HUES6 (cell line): Measurements from ENCODE around the gene CAPN13.

Experiments used
- H3K27ac ChIP-seq: 2 replicates; pipeline ENCODE4 v1.7.0; 2013; ENCODE audit warnings: low read depth, mild to moderate bottlenecking, low read length, inconsistent platforms
- H3K27me3 ChIP-seq: 2 replicates; pipeline ENCODE4 v1.6.1; 2013; ENCODE audit warnings: low read length; ENCODE audit not compliant: control insufficient read depth, insufficient read depth
- H3K36me3 ChIP-seq: 2 replicates; pipeline ENCODE4 v1.6.1; 2013; ENCODE audit warnings: low read length; ENCODE audit not compliant: control insufficient read depth, insufficient read depth
- H3K4me1 ChIP-seq: 2 replicates; pipeline ENCODE4 v1.6.1; 2013; ENCODE audit warnings: low read length; ENCODE audit not compliant: control insufficient read depth, insufficient read depth
- H3K4me3 ChIP-seq: 2 replicates; pipeline ENCODE4 v1.5.1; 2013; ENCODE audit warnings: low read depth, low read length
- H3K9ac ChIP-seq: one replicate; pipeline ENCODE4 v1.6.1; 2013; ENCODE audit warnings: mild to moderate bottlenecking, low read length
- H3K9me3 ChIP-seq: 2 replicates; pipeline ENCODE4 v1.6.1; 2013; ENCODE audit warnings: low read depth, low read length; ENCODE audit not compliant: control insufficient read depth, insufficient read depth

The CAPN13 gene

DNA sequence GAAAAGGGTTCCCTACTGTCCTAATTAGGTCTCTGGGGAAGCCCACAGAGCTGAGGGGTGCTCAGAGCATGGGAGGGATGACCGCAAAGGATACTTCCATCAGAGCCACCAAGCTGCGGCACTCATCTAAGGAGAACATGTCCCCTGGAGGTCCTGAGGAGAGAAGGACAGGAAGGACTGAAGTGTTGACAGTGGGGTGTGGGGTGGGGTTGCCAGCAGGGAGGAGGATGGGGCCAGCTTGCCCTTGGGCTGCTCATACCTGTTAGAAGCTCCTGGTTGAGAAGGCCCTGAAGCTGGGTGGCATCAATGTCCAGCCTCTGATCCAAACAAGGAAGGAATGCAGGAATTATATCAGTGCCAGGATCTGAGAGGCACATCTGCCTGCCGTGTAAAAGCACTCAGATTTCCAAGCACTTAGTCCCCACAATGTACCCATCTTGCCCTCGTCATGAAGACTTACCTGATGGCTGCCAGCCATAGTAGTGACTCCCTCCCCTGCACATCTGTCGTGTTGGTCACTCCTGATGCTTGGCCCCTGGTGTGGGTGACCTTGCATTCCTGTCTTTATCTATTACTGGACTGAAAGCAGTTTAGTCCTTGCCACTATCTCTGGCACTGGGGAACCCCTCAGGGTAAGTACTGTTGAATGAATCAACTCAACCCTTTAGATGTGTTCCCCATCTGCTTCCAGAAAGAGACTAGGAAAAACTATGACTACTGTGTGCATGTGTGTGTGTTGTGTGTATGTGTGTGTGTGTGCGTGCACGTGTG, 68.9 kb downstream of the CAPN13 start:
- Histone ChIP-seq H3K27me3 (no peaks in the 10 kb centered on the region), H3K4me1 (no peaks in the 10 kb centered on the region)

DNA sequence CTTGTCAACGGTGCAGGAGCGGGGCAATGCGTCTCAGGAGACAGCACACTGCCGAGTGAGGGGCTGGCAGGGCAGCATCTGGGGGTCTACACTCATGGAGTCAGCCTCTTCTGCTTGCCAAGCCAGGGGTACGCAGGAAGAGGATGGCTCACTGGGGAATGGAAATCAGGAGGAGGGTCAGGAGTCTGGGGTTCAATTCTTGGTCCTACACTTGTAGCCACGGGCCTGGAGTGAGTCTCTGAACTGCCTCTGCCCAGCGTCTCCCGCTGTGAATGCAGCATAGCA, 70.0 kb downstream of the CAPN13 start:
- Histone ChIP-seq H3K27me3 (no peaks in the 10 kb centered on the region), H3K36me3 (no peaks in the 10 kb centered on the region), H3K4me3 (no peak overlapping the region), H3K4me1 (no peaks in the 10 kb centered on the region), H3K27ac (no peak overlapping the region), H3K9me3 (no peaks in the 10 kb centered on the region), H3K9ac (no peak overlapping the region)

More for the DNA sequence above, 68.9 kb downstream of the CAPN13 start:
- no peaks in the 10 kb centered on the region for H3K36me3 ChIP-seq
- no peaks in the 10 kb centered on the region for H3K9me3 ChIP-seq
- H3K9ac ChIP-seq, result no peak overlapping the region
- H3K27ac ChIP-seq, result no peak overlapping the region
- H3K4me3 ChIP-seq, result no peak overlapping the region

DNA sequence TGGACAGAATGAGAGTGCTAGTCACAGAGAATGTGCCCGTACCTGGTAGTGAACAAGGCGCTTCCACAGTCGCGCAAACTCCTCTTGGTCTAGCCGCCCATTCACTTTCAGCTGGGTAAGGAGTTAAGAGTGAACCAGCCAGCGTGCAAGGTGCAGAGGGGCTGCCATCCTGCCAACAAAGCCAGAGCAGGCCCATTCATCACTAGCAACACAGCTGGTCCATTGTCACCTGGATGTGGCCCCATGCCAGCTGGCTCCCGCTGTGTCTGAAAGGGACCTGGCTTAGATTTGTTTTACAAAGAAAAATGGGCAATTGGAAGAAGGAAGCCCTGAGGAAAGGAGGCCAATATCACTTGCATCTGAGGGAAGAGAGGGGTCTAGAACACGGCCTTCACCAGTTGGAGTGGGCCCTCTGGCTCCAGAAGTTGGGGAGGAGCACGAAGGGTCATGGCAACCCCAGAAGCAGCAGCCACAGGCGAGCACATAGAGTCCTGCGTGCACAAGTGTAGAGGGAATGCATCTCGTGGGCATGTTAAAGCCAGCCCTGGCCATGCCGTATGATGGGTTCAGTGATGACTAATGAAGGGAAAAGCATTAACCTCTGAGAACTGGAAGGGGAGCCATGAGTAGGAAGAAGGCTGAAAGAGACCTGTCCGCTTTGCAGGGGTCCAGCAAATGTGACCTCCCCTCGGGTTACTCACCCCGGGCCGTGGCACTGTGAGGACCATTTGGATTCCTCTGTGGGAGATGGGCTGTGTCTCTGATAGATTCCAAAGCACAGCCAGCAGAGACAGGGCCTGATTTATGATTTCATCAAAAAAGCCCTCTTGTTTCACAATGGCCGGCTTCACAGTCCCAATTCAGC, 70.6 kb downstream of the CAPN13 start:
- Histone ChIP-seq H3K9me3 (no peaks in the 10 kb centered on the region), H3K4me1 (no peaks in the 10 kb centered on the region), H3K27me3 (no peaks in the 10 kb centered on the region), H3K36me3 (no peaks in the 10 kb centered on the region), H3K27ac (no peak overlapping the region), H3K4me3 (no peak overlapping the region), H3K9ac (no peak overlapping the region)

DNA sequence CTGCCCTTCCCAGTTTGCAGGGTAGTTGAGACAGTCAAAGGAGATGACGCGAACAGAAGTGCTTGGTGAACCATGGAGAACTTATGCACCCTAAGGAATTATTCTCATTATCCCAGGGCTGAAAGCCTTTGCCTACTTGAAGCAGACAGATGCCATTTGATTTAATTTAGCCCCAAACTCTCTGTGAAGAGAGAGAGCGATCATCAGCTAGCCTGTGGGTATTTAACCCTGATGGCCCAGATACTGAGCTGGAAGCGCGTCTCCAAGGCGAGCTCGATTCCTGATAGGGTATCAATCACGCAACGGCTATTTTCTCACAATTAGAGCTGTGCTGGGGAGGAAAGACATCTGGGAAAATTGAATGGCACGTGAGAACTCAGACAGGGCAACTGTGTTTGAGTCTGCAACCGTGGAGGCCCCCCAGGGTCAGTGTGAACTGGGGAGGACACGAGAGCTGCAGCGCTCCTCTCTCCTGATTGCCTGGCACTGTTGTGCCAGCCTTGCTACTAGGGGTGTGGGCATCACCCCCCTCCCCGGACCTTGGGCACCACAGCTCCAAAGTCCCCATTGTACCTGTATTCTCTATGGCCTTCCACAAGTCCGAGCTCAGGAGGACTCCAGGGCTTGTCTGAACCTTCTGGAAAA, 73.2 kb downstream of the CAPN13 start:
- Histone ChIP-seq H3K9ac (no peak overlapping the region), H3K9me3 (no peaks in the 10 kb centered on the region), H3K4me1 (no peaks in the 10 kb centered on the region), H3K4me3 (no peak overlapping the region), H3K27ac (no peak overlapping the region), H3K36me3 (no peaks in the 10 kb centered on the region), H3K27me3 (no peaks in the 10 kb centered on the region)

DNA sequence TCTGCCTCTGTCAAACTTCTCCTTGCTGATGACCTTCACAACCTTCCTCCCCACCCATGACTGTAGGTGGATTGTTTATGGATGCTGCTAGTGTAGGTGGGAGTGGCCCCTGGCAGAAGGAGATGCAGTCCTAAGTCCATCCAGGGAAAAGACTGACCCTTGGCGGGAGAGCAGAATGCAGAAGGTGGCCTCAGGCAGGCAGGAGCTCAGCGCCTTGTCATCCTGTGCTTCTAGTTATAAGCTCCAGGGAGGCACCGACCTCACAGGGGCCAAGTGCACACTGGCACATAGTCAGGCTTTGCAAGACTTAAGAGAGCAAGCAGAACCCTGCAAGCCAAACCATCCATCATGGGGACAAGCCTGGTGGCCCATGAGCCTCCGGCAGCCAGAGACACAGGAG, 74.4 kb downstream of the CAPN13 start:
- Histone ChIP-seq H3K27me3 (no peaks in the 10 kb centered on the region), H3K9ac (no peak overlapping the region), H3K36me3 (no peaks in the 10 kb centered on the region), H3K27ac (no peak overlapping the region), H3K4me1 (no peaks in the 10 kb centered on the region), H3K9me3 (no peaks in the 10 kb centered on the region), H3K4me3 (no peak overlapping the region)

DNA sequence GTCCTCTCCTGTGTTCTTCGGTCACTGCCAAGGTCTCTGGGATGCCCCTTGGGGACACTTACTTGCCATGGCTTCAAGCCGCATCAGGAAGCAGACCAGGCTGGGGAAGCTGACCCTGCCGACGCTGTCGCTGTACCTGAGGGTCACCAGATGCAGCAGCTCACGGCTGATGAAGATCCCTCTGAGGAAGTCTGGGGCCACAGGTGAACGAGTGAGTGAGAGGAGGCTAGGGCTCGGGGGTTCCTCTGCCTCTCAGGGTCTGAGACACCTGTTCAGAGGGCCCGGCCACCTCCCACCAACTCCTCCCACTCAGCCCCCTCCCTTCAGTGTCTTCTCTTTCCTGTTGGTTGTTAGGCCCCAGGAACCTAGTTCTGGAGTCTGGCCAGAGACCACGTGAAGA, 74.9 kb downstream of the CAPN13 start:
- no peaks in the 10 kb centered on the region for H3K27me3 ChIP-seq
- H3K9ac ChIP-seq, result no peak overlapping the region
- H3K9me3 ChIP-seq, result no peaks in the 10 kb centered on the region
- H3K36me3 ChIP-seq, result no peaks in the 10 kb centered on the region
- H3K4me1 ChIP-seq, result no peaks in the 10 kb centered on the region
- H3K4me3 ChIP-seq, result no peak overlapping the region
- no peak overlapping the region for H3K27ac ChIP-seq

DNA sequence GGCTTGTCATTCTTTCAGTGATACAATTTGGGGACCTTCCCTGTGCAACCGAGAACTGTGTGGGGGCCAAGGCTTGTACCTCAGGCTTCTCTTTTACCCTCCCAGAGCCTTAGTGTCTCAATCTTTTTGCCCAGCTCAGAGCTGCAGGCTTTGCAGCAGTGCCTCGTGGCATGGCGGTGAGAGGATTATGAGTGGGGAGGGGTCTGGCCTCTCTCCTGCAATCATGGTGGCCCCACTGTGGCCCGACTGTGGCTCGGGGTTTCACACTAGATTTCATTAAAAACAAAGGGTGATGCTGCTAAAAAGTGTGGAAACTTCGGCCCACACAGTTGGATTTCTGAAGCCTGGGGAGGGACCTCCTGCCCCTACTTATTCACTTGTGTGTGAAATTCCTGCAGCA, 75.5 kb downstream of the CAPN13 start:
- Histone ChIP-seq H3K27ac (no peak overlapping the region), H3K4me1 (no peaks in the 10 kb centered on the region), H3K9me3 (no peaks in the 10 kb centered on the region), H3K27me3 (no peaks in the 10 kb centered on the region), H3K9ac (no peak overlapping the region), H3K4me3 (no peak overlapping the region), H3K36me3 (no peaks in the 10 kb centered on the region)

DNA sequence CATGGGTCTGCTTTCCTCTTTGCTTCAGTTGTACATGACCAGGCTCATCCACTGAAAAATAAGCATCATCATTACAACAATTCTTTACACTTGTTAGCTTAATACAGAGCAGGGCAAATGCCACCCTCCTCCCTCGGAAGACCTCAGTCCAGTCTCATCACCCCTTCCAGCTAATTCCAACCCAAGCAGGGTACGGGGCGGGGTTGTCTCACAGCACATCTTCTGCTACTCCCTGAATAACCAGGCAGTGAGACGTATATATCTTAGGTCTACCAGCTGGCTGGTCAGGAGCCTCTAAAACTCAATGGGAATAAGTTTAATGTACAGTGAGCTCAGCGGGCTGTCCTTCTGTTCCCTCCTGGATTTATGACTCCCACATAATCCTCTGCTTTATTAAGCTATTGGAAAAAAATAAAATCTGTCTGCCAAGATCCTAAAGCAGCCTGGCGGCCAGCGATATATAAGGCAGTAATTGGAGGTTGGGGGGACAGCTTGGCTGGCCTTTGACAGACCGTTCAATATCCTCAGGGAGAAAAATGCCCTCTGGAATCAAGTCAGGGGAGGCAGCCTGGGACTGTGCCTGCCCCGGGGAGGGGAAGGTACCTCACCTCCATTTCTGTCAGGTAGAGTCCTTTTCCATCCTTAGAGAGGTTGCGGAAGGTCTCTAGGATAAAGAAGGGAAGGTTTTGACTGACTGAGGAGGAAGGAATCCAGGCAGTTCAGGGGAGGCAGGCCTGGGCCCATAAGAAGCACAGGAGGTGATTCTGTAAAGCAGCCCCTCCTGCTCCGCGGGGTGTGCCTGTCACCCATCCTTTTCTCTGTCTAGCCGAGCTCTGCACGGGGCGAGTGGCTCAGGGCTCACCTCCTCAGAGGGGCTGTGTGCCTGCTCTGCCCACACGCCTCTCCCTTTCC, 76.3 kb downstream of the CAPN13 start:
- Histone ChIP-seq H3K27ac (no peak overlapping the region), H3K9ac (no peak overlapping the region), H3K4me1 (no peaks in the 10 kb centered on the region), H3K27me3 (no peaks in the 10 kb centered on the region), H3K9me3 (no peaks in the 10 kb centered on the region), H3K36me3 (no peaks in the 10 kb centered on the region), H3K4me3 (no peak overlapping the region)

DNA sequence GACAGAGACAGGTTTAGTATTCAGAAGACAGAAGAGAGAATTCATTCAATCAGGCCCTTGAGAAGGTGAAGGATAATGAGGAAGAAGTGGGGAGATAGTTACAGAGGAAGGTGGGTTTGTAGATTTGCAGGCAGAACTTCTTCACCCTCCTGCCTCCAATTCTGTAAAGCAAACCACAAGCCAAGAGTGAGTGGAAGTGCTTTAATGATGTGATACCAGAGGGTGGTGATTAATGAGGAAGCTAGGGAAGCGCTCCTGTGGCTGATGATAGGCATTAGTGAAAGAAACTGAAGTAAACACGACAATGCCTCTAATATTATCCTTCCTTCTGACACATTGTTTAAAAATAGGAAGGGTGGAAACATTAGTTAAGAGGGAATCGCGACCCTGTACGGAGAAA, 78.2 kb downstream of the CAPN13 start:
- no peak overlapping the region for H3K9ac ChIP-seq
- H3K27ac ChIP-seq, result no peak overlapping the region
- H3K36me3 ChIP-seq, result no peaks in the 10 kb centered on the region
- H3K9me3 ChIP-seq, result no peaks in the 10 kb centered on the region
- no peak overlapping the region for H3K4me3 ChIP-seq
- H3K4me1 ChIP-seq, result no peaks in the 10 kb centered on the region
- no peaks in the 10 kb centered on the region for H3K27me3 ChIP-seq

DNA sequence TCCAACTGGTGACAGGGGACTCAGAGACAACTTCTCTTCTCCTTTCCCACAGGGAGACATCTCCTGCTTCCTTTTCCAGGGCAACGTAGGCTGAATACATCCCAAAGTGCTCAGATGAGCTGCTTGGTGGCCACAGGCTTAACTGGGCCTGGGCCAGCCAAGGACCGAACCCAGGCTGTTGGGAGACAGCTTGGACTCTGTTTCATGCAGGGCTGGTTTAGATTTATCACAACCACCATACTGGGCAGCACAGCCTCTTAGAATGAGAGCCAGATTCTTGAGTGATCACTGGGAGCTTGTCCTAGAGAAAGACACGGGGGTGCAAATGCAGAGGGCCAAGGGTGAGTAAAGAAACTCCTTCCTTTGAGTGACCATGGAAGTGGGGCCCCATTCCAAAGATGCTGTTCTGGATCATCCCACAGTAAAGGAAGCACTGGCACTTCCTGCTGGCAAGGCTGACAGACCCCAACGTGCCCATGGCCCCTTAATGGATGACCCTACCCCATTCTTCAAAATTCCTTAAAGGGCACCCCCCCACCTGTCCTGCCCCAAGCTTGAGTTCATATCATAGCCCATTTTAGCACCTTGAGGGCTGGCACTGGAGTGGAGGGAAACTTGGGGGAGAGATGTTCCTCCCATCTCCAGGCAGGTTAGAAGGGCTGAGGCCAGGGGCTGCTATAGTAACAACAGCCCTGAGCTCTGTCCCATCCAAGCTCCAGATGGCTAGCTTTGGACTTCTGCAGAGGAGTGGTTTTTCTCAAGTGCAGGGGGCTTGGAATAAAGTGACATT, 84.1 kb downstream of the CAPN13 start:
- Histone ChIP-seq H3K9me3 (no peaks in the 10 kb centered on the region), H3K27me3 (no peaks in the 10 kb centered on the region), H3K9ac (no peak overlapping the region), H3K4me3 (no peak overlapping the region), H3K36me3 (no peaks in the 10 kb centered on the region), H3K4me1 (no peaks in the 10 kb centered on the region), H3K27ac (no peak overlapping the region)
